ENCODE measurements around the gene LILRA1.
"Not testable (repeated sequence)": the region's sequence is repeated elsewhere in the genome, so short reads cannot be mapped to it uniquely, and the experiment has no call there.

LILRA1 gene

GRCh38 chr19:54624934-54625730 lies 31.7 kb downstream of the LILRA1 start:
- not testable (repeated sequence) for DNase-seq (ENCODE audit: low spot score)

GRCh38 chr19:54626757-54627156 lies 33.3 kb downstream of the LILRA1 start:
- DNase-seq (ENCODE audit: low spot score) = no peak

- not testable (repeated sequence) for DNase-seq (ENCODE audit: low spot score)
Measured at GRCh38 chr19:54627912-54628311, 34.5 kb downstream of the LILRA1 start.

GRCh38 chr19:54630262-54630661 lies 36.8 kb downstream of the LILRA1 start, which contains the start of gene LILRB1:
LILRB1 (plus strand) TSS chr19:54630484; CDS start chr19:54631074, 590 bp downstream.
- DNase-seq (ENCODE audit: low spot score) = not testable (repeated sequence)

- DNase-seq (ENCODE audit: low spot score) = no peak
Measured at GRCh38 chr19:54630782-54631181, 37.4 kb downstream of the LILRA1 start.

GRCh38 chr19:54631489-54632337 lies 38.3 kb downstream of the LILRA1 start:
- not testable (repeated sequence) for DNase-seq (ENCODE audit: low spot score)

GRCh38 chr19:54632517-54632916 lies 39.1 kb downstream of the LILRA1 start:
- not testable (repeated sequence) for DNase-seq (ENCODE audit: low spot score)

- DNase-seq (ENCODE audit: low spot score) = no peak
Measured at GRCh38 chr19:54633401-54633800, 40.0 kb downstream of the LILRA1 start.

GRCh38 chr19:54636081-54636480 lies 42.6 kb downstream of the LILRA1 start:
- not testable (repeated sequence) for DNase-seq (ENCODE audit: low spot score)

GRCh38 chr19:54638683-54639082 lies 45.3 kb downstream of the LILRA1 start:
- no peak for DNase-seq (ENCODE audit: low spot score)

- not testable (repeated sequence) for DNase-seq (ENCODE audit: low spot score)
Measured at GRCh38 chr19:54642953-54643352, 49.5 kb downstream of the LILRA1 start.

GRCh38 chr19:54643583-54643982 lies 50.2 kb downstream of the LILRA1 start:
- DNase-seq (ENCODE audit: low spot score) = not testable (repeated sequence)

GRCh38 chr19:54644056-54644455 lies 50.6 kb downstream of the LILRA1 start:
- no peak for DNase-seq (ENCODE audit: low spot score)

- DNase-seq (ENCODE audit: low spot score) = no peak
Measured at GRCh38 chr19:54646331-54646841, 53.0 kb downstream of the LILRA1 start.

- no peak for DNase-seq (ENCODE audit: low spot score)
Measured at GRCh38 chr19:54648129-54648528, 54.7 kb downstream of the LILRA1 start.

GRCh38 chr19:54650108-54650655 lies 56.8 kb downstream of the LILRA1 start:
- no peak for DNase-seq (ENCODE audit: low spot score)

Measured in AG08396 (cell line).